Measurements from ENCODE around the gene MICALL2.

The MICALL2 gene

GRCh38 chr7:1490837-1491236, 31.6 kb upstream of the MICALL2 start:
- Histone ChIP-seq H3K27ac (ENCODE audit: extremely low read depth, low read depth, low read length) (no peak overlapping the region), H3K36me3 (ENCODE audit: control insufficient read depth in 2 of 2, insufficient read depth in 1 of 2, low read length in 2 of 2) (peaks cover 6 to 79% of the 10 kb centered on the region in 2 experiments; a peak in 2 of 3 replicates), H3K9me3 (ENCODE audit: control insufficient read depth, insufficient read depth, low read depth, low read length) (no peaks in the 10 kb centered on the region), H3K4me3 (ENCODE audit: low read depth, low read length) (no peak overlapping the region), H3K4me1 (ENCODE audit: control insufficient read depth, insufficient read depth, low read length) (no peaks in the 10 kb centered on the region)
- POLR2A ChIA-PET, result no interaction called here
- CTCF ChIA-PET, result interaction anchor here (0.7 to 1.3 kb wide), 2 partner anchors 16 to 298 kb away, joined by 3 to 4 read pairs; no protein-coding TSS in a partner anchor
- TF ChIP-seq ZNF518A (tag by site-specific recombination; conservative IDR thresholded peaks at IDR 0.05; ENCODE audit: low read depth), result no peak
- no peak for TF ChIP-seq TCF7L2 (IDR thresholded peaks at IDR 0.05; ENCODE audit: borderline replicate concordance, low read depth, low read length)
- no peak for TF ChIP-seq ZNF175 (tag by site-specific recombination; IDR thresholded peaks at IDR 0.05)
- no peak for TF ChIP-seq ZEB2 (tag by site-specific recombination; IDR thresholded peaks at IDR 0.05)
- TF ChIP-seq REPIN1 (tag by site-specific recombination; IDR thresholded peaks at IDR 0.05; ENCODE audit: low read depth), result no peak
- TF ChIP-seq ZNF174 (tag by site-specific recombination; IDR thresholded peaks at IDR 0.05), result no peak
- TF ChIP-seq ZNF155 (tag by site-specific recombination; IDR thresholded peaks at IDR 0.05), result no peak

GRCh38 chr7:1489336-1489735, 30.1 kb upstream of the MICALL2 start:
- POLR2A ChIA-PET, result no interaction called here
- no peak overlapping the region for H3K27ac ChIP-seq (ENCODE audit: extremely low read depth, low read depth, low read length)
- CTCF ChIA-PET, result interaction anchor here (0.8 kb wide), 1 partner anchor 16 kb away, joined by 3 read pairs; no protein-coding TSS in a partner anchor
- no peaks in the 10 kb centered on the region for H3K9me3 ChIP-seq (ENCODE audit: control insufficient read depth, insufficient read depth, low read depth, low read length)
- H3K36me3 ChIP-seq (ENCODE audit: control insufficient read depth in 2 of 2, insufficient read depth in 1 of 2, low read length in 2 of 2), result peaks cover 10 to 82% of the 10 kb centered on the region in 2 experiments; a peak in 2 of 3 replicates
- no peak for TF ChIP-seq ZNF302 (tag by site-specific recombination; IDR thresholded peaks at IDR 0.05; ENCODE audit: low read depth)
- no peak for TF ChIP-seq ZNF791 (tag by site-specific recombination; IDR thresholded peaks at IDR 0.05)
- TF ChIP-seq ZSCAN18 (tag by site-specific recombination; IDR thresholded peaks at IDR 0.05), result no peak
- no peak for TF ChIP-seq PRDM4 (tag by site-specific recombination; IDR thresholded peaks at IDR 0.05)
- no peak for TF ChIP-seq ZNF16 (tag by site-specific recombination; IDR thresholded peaks at IDR 0.05; ENCODE audit: low read depth)
- no peak for TF ChIP-seq ZNF24 (tag by site-specific recombination; IDR thresholded peaks at IDR 0.05)
- TF ChIP-seq GLI2 (tag by site-specific recombination; IDR thresholded peaks at IDR 0.05; ENCODE audit: borderline replicate concordance, low read depth), result no peak
- TF ChIP-seq ZNF23 (tag by site-specific recombination; IDR thresholded peaks at IDR 0.05; ENCODE audit: borderline replicate concordance), result no peak
- no peak for TF ChIP-seq SCRT1 (tag by site-specific recombination; IDR thresholded peaks at IDR 0.05; ENCODE audit: borderline replicate concordance)
- TF ChIP-seq ZNF670 (tag by site-specific recombination; IDR thresholded peaks at IDR 0.05; ENCODE audit: low read depth), result no peak
- no peak for TF ChIP-seq ZNF366 (tag by site-specific recombination; conservative IDR thresholded peaks at IDR 0.05)
- no peak for TF ChIP-seq ZBTB10 (tag by site-specific recombination; IDR thresholded peaks at IDR 0.05)
- no peak for TF ChIP-seq OVOL3 (tag by site-specific recombination; IDR thresholded peaks at IDR 0.05)
- TF ChIP-seq ZSCAN16 (tag by site-specific recombination; IDR thresholded peaks at IDR 0.05), result no peak
- H3K4me1 ChIP-seq (ENCODE audit: control insufficient read depth, insufficient read depth, low read length), result no peaks in the 10 kb centered on the region
- no peak overlapping the region for H3K4me3 ChIP-seq (ENCODE audit: low read depth, low read length)

Measured in HEK293 (cell line).